ENCODE measurements around the gene MCF2L.
A peak's percentile ranks its signal among the peaks of the same experiment; 100 is the strongest.

The MCF2L gene

GRCh38 chr13:113148407-113148806 lies 179.4 kb downstream of the MCF2L start:
- H3K4me1 Mint-ChIP-seq (ENCODE audit: low read depth in 2 of 2) = peaks cover 9 to 10% of the 10 kb centered on the region in 2 donors
- H3K36me3 Mint-ChIP-seq (ENCODE audit: insufficient read depth) = peaks cover 10% of the 10 kb centered on the region
- H3K27ac Mint-ChIP-seq = peak overlapping the region in 1 of 2 donors; percentile 68
- ATAC-seq (replicated peaks) (no peak), DNase-seq (no peak)
- no peak overlapping the region for H3K4me3 Mint-ChIP-seq
- peaks cover 0 to 20% of the 10 kb centered on the region in 2 donors for H3K27me3 Mint-ChIP-seq
- no peaks in the 10 kb centered on the region for H3K9me3 Mint-ChIP-seq

DNA sequence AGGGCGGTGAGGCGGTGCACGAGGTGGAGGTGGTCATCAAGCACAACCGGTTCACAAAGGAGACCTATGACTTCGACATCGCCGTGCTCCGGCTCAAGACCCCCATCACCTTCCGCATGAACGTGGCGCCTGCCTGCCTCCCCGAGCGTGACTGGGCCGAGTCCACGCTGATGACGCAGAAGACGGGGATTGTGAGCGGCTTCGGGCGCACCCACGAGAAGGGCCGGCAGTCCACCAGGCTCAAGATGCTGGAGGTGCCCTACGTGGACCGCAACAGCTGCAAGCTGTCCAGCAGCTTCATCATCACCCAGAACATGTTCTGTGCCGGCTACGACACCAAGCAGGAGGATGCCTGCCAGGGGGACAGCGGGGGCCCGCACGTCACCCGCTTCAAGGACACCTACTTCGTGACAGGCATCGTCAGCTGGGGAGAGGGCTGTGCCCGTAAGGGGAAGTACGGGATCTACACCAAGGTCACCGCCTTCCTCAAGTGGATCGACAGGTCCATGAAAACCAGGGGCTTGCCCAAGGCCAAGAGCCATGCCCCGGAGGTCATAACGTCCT lies 180.0 kb downstream of the MCF2L start:
- ATAC-seq (replicated peaks) = no peak
- Mint-ChIP-seq H3K27me3 (peaks cover 0 to 20% of the 10 kb centered on the region in 2 donors), H3K4me1 (ENCODE audit: low read depth in 2 of 2) (peaks cover 9 to 10% of the 10 kb centered on the region in 2 donors), H3K36me3 (ENCODE audit: insufficient read depth) (peaks cover 15% of the 10 kb centered on the region), H3K4me3 (no peak overlapping the region), H3K27ac (peak overlapping the region in 1 of 2 donors; percentile 44), H3K9me3 (no peaks in the 10 kb centered on the region)
- no peak for DNase-seq
